ENCODE data around the gene KRR1. TPM values are rescaled to one million over a fixed set of nuclear protein-coding genes. Genes with fewer than 3 reads are reported as not detected.
"Not testable (repeated sequence)": the region's sequence is repeated elsewhere in the genome, so short reads cannot be mapped to it uniquely, and the experiment has no call there.

The KRR1 gene
- total RNA-seq, 1 experiment from 2014 or later = 41.6 TPM

DNA sequence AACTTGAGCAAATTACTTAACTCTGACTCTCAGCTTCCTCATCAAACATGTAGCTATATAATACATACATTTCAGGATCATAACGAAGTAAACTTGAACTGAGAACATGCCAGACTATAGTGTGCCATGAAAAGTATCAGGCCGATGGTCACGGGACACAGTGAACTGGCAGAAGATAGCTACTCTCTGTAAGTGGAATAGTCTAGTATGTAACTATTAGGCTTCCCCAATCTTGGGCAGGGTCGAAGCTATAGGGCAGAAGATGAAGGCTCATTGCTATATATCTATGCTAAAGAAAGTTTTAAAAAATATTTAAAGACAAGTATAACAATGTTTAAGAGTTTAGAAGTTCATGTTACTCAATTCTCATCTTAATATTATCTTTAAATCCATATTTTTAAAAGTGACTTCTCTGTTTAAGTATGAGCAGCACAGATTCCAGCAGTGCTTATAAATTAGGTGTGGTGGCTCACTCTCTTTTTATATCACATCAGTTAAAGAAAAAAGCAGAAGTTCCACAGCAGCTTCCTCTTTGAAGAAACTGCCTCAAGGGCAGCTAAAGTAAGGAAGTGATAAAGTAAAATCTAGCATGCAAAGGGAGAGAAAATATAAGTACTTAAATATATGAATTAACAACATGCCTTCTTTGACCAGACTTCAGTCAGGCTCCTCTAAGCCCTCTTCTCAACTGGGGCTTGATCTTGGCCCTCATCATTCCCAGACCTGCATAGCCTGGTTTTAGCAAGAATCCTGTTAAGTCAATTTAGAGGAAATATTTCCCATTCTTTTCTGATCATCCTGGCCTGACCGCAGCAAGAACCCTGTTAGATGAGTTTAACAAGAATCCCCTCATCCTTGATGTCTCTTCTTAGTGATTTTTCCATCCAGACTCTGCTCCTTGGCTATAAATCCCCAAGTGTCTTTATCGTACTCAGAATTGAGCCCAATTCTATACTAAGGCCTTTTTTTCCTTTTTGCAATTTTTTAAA is 39.2 kb downstream of the KRR1 start:
- BruUV-seq (replicated peaks) = no TSS peak
- H3K4me2 ChIP-seq = no peak overlapping the region
- DNase-seq = no peak
- H3K79me2 ChIP-seq (ENCODE audit: low read depth) = no peaks in the 10 kb centered on the region
- ChIA-PET CTCF (no interaction called here), POLR2A (ENCODE audit: unreplicated experiment) (no interaction called here)
- TF ChIP-seq EZH2 (IDR thresholded peaks at IDR 0.05; ENCODE audit: low read depth) = no peak
- TF ChIP-seq, protein P1, sequence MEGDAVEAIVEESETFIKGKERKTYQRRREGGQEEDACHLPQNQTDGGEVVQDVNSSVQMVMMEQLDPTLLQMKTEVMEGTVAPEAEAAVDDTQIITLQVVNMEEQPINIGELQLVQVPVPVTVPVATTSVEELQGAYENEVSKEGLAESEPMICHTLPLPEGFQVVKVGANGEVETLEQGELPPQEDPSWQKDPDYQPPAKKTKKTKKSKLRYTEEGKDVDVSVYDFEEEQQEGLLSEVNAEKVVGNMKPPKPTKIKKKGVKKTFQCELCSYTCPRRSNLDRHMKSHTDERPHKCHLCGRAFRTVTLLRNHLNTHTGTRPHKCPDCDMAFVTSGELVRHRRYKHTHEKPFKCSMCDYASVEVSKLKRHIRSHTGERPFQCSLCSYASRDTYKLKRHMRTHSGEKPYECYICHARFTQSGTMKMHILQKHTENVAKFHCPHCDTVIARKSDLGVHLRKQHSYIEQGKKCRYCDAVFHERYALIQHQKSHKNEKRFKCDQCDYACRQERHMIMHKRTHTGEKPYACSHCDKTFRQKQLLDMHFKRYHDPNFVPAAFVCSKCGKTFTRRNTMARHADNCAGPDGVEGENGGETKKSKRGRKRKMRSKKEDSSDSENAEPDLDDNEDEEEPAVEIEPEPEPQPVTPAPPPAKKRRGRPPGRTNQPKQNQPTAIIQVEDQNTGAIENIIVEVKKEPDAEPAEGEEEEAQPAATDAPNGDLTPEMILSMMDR (conservative IDR thresholded peaks at IDR 0.05) = no peak
- H3K27ac ChIP-seq = no peak overlapping the region
- H2AFZ ChIP-seq = 0 out of 2 replicates have a peak overlapping the region, but pooled peaks have one; percentile 39
- H4K20me1 ChIP-seq (ENCODE audit: insufficient read depth) = no peaks in the 10 kb centered on the region
- no peak overlapping the region for H3K4me3 ChIP-seq
- intact Hi-C loops (cut with micrococcal nuclease; ENCODE audit: unreplicated experiment) = no loop called here
- no peaks in the 10 kb centered on the region for H3K9me2 ChIP-seq (ENCODE audit: insufficient read depth)
- no peaks in the 10 kb centered on the region for H3K27me3 ChIP-seq (ENCODE audit: insufficient read depth, low read depth)
- no peaks in the 10 kb centered on the region for H3K9me3 ChIP-seq (ENCODE audit: insufficient read depth, low read depth)
- H3K4me1 ChIP-seq (replicated peaks; ENCODE audit: insufficient read depth) = no peaks in the 10 kb centered on the region
- H3F3A ChIP-seq (ENCODE audit: insufficient read depth, low read depth) = no peaks in the 10 kb centered on the region
- no peaks in the 10 kb centered on the region for H3K36me3 ChIP-seq (ENCODE audit: low read depth)

DNA sequence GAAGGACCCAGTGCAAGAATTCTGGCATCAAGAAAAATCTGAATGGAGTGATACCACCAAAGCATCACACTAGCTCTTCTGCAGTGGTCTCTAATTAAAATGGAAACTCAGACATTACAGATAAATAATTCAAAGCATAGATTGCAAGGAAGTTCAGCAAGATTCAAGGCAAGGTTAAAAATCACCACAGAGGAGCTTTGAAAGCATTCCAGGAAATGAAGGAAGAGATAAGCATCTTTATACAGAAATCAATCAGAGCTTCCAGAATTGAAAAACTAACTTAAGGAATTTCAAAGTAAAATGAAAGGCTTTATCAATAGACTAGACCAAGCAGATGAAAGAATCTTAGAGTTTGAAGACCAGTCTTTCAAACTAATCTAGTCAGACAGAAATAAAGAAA is 51.2 kb downstream of the KRR1 start:
- Histone ChIP-seq H3K27ac (no peak overlapping the region), H3K27me3 (ENCODE audit: insufficient read depth, low read depth) (no peaks in the 10 kb centered on the region), H3K4me3 (no peak overlapping the region), H3K9me2 (ENCODE audit: insufficient read depth) (no peaks in the 10 kb centered on the region), H3K4me2 (no peak overlapping the region), H3K9me3 (ENCODE audit: insufficient read depth, low read depth) (peaks cover 28% of the 10 kb centered on the region), H3K36me3 (ENCODE audit: low read depth) (no peaks in the 10 kb centered on the region), H4K20me1 (ENCODE audit: insufficient read depth) (no peaks in the 10 kb centered on the region), H3K4me1 (replicated peaks; ENCODE audit: insufficient read depth) (no peaks in the 10 kb centered on the region), H3F3A (ENCODE audit: insufficient read depth, low read depth) (0 out of 2 replicates have a peak, but pooled peaks cover 3% of the 10 kb centered on the region), H2AFZ (no peak overlapping the region), H3K79me2 (ENCODE audit: low read depth) (no peaks in the 10 kb centered on the region)
- no TSS peak for BruUV-seq (replicated peaks)
- POLR2A ChIA-PET (ENCODE audit: unreplicated experiment) = interaction anchor here (0.7 kb wide), 1 partner anchor 586 kb away, joined by 3 read pairs; no protein-coding TSS in a partner anchor
- intact Hi-C loops (cut with micrococcal nuclease; ENCODE audit: unreplicated experiment) = no loop called here
- TF ChIP-seq, protein P1 (conservative IDR thresholded peaks at IDR 0.05) = no peak
- TF ChIP-seq EZH2 (IDR thresholded peaks at IDR 0.05; ENCODE audit: low read depth) = no peak
- DNase-seq = no peak
- CTCF ChIA-PET = no interaction called here

- ChIA-PET CTCF (no interaction called here), POLR2A (ENCODE audit: unreplicated experiment) (no interaction called here)
- Histone ChIP-seq H2AFZ (no peak overlapping the region), H3K9me3 (ENCODE audit: insufficient read depth, low read depth) (peaks cover 28% of the 10 kb centered on the region), H3K4me1 (replicated peaks; ENCODE audit: insufficient read depth) (no peaks in the 10 kb centered on the region), H3K36me3 (ENCODE audit: low read depth) (no peaks in the 10 kb centered on the region), H3F3A (ENCODE audit: insufficient read depth, low read depth) (0 out of 2 replicates have a peak, but pooled peaks cover 3% of the 10 kb centered on the region), H3K4me3 (no peak overlapping the region), H3K27me3 (ENCODE audit: insufficient read depth, low read depth) (no peaks in the 10 kb centered on the region), H4K20me1 (ENCODE audit: insufficient read depth) (no peaks in the 10 kb centered on the region), H3K79me2 (ENCODE audit: low read depth) (no peaks in the 10 kb centered on the region), H3K27ac (no peak overlapping the region), H3K9me2 (ENCODE audit: insufficient read depth) (no peaks in the 10 kb centered on the region), H3K4me2 (no peak overlapping the region)
- TF ChIP-seq, protein P1 (conservative IDR thresholded peaks at IDR 0.05) = no peak
- TF ChIP-seq EZH2 (IDR thresholded peaks at IDR 0.05; ENCODE audit: low read depth) = no peak
- intact Hi-C loops (cut with micrococcal nuclease; ENCODE audit: unreplicated experiment) = no loop called here
- no TSS peak for BruUV-seq (replicated peaks)
- DNase-seq = no peak
These were observed 51.7 kb downstream of the KRR1 start for GRCh38 chr12:75459755-75460154.

DNA sequence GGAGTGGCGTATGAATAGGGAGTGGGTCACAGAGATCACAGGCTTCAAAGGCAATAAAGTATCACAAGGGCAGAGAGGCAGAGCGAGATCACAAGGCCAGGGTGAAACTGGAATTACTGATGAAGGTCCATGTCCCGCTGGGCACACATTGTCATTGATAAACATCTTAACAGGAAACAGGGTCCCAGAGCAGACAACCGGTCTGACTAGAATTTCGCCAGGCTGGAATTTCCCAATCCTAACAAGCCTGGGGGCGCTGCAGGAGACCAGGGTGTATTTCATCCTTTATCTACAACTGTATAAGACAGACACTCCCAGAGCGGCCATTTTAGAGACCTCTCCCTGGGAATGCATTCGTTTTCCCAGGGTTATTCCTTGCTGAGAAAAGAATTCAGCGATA is 53.5 kb downstream of the KRR1 start:
- H3K79me2 ChIP-seq (ENCODE audit: low read depth); BruUV-seq (replicated peaks); H3K27me3 ChIP-seq (ENCODE audit: insufficient read depth, low read depth); POLR2A ChIA-PET (ENCODE audit: unreplicated experiment); H3K4me1 ChIP-seq (replicated peaks; ENCODE audit: insufficient read depth); H3F3A ChIP-seq (ENCODE audit: insufficient read depth, low read depth); H3K9me2 ChIP-seq (ENCODE audit: insufficient read depth); H3K4me2 ChIP-seq; CTCF ChIA-PET; intact Hi-C loops (cut with micrococcal nuclease; ENCODE audit: unreplicated experiment); H3K4me3 ChIP-seq; H4K20me1 ChIP-seq (ENCODE audit: insufficient read depth); H2AFZ ChIP-seq; H3K27ac ChIP-seq; H3K36me3 ChIP-seq (ENCODE audit: low read depth): not testable (repeated sequence)
- DNase-seq = peak in 1 of 2 experiments; percentile 17
- peaks cover 28% of the 10 kb centered on the region for H3K9me3 ChIP-seq (ENCODE audit: insufficient read depth, low read depth)

Data from PC-9 (cell line).